Dermis microvascular lymphatic vessel endothelial cell (primary cell): ENCODE results near the gene SRPK1. TPM values are rescaled to one million over a fixed set of nuclear protein-coding genes. Genes with fewer than 3 reads are reported as not detected.

Experiments
- DNase-seq, 2 donors: peaks; one replicate each; pipeline versions ENCODE4 v3.0.0 to v3.0.0-alpha.2; 2010; ENCODE audit warnings: low read depth in 2 of 2
- total RNA-seq: library from RNA; depleted of rRNA; stranded (reverse); fragments of >200 nt; gene quantifications from 2 replicates; pipeline ENCODE4 v1.2.1, GENCODE V29; 2014

Gene SRPK1
- total RNA-seq, 1 donor from 2014 or later: 42.4 TPM

DNA sequence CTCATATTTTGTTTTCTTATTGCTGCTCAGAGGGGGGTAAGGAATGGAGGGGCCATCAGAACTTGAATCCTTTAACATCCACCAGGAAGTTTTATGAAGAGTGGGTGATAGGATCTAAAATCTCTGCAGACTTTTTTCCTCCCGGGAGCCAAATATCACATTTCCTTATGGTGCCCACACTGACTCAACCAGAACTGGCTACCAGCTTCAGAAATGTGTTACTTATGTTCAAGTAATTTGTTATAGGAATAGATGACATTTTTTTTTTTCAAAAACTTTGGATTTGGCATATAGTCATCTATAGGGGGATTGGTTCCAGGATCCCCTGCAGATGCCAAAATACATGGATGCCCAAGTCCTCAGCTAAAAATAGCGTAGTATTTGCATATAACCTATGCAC is 97.3 kb downstream of the SRPK1 start:
- no peak for DNase-seq

DNA sequence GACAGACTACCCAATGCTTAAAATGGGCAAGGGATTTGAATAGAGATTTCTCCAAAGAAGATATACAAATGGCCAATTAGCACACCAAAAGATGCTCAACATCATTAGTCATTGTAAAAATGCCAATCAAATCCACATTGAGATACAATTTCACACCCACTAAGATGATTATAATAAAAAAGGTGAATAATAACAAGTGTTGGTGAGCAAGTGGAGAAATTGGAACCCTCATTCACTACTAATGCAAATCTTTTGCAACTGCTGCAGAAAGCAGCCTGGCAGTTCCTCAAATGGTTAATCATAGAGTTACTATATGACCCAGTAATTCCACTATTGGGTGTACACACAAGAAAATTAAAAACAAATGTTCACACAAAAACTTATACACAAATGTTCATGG is 103.4 kb downstream of the SRPK1 start:
- no peak for DNase-seq

DNA sequence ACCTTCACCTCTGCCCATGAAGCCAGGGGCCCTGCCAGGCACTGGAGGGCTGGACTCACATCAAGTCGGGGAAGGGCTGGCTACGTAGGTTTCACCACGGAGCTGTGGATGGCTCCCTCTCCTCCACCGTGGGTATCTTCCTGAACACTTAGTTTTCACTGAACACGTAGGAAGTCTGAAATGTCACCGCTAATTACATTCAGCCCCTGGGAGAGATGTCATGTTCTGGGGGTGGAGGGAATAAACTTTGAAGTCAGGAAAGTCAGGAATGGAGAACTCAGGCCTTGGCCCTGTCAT is 109.3 kb downstream of the SRPK1 start:
- no peak for DNase-seq

DNA sequence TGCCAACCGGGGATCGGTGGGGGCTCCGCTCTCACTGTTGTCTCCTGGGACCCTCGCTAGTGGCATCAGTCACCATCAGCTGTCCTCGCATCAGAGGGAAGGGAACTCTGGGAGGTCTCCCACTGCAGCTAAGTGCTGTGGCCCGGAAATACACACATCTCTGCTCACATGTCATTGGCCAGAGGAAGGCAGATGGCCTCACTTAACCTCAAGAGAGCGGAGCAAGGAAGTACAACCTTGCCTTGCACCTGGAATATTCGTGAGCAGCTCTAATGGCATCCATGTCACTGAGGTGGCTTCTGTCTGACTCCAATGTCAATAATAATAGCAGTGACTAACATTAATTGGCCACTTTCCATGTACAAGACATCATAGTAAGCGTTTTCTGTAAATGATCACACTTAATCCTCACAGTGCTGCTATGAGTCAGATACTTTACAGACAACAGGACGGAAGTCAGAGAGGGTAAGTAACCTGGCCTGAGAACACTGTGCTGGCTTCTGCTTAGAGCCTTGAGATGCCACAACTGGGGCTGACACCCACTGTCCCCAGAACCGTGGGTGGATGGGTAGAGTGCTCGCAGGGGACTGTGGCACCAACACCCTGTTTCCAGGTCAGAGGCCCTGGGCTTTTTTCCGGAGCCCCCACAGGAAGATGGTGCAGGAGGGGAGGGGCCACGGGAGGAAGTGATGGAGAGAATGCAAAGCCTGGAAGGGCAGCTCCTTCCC is 109.8 kb downstream of the SRPK1 start:
- DNase-seq: peak; percentile 23 to 66

DNA sequence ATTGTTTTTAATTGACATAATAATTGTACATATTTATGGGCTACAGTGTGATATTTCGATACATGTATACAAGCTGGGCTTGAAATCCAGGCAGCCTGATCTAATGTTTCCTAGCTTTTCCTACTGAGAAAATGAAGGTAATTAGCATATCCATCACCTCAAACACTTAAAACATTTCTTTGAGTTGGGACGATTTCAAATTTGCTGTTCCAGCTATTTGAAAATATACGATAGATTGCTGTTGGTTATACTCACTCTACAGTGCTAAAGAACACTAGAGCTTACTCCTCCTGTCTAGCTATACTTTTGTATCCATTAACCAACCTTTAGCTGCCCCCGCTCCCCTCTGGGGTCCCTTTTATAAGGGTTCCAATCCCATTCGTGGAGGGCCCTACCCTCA is 111.1 kb downstream of the SRPK1 start:
- DNase-seq: no peak

GRCh38 chr6:35808688-35809087 is 112.2 kb downstream of the SRPK1 start:
- DNase-seq: no peak

GRCh38 chr6:35804996-35805736 is 115.7 kb downstream of the SRPK1 start, which contains the start of gene LHFPL5:
LHFPL5 (plus strand) TSS chr6:35805352; CDS start chr6:35805671, 319 bp downstream.
- DNase-seq: peak in 1 of 2 donors; percentile 35

DNA sequence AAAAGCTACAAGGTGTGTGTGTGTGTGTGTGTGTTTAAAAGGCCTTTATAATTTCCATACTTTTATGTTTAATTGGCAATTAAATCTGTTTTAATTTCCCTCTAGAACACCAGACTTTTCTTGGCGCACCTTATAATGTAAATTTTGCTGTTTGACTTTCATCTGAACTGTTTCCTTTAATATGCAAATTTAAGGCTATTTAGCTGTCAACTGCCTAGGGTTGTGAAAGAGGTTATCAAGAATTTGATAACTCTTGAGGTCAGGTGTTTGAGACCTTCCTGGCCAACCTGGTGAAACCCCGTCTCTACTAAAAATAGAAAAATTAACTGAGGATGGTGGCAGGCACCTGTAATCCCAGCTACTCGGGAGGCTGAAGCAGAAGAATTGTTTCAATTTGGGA is 119.8 kb downstream of the SRPK1 start:
- DNase-seq: no peak

DNA sequence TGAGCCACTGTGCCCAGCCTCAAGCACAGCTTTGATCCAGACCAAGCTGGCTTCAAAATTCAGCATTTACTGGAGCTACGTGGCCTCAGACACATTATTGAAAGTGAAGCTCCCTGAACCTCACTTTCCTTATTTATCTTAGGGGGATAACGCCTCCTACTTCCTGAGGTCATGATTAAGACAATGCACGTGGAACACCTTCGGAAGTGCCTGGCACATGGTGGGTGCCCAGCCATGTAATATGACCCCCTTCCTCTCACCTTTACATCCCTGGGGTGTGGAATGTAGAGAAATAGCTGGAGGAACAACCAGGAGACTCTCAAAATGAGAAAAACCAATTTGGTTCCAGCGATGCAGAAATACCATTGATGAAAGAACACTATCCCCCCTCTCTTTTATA is 122.2 kb downstream of the SRPK1 start:
- DNase-seq: peak in 1 of 2 donors; percentile 19

DNA sequence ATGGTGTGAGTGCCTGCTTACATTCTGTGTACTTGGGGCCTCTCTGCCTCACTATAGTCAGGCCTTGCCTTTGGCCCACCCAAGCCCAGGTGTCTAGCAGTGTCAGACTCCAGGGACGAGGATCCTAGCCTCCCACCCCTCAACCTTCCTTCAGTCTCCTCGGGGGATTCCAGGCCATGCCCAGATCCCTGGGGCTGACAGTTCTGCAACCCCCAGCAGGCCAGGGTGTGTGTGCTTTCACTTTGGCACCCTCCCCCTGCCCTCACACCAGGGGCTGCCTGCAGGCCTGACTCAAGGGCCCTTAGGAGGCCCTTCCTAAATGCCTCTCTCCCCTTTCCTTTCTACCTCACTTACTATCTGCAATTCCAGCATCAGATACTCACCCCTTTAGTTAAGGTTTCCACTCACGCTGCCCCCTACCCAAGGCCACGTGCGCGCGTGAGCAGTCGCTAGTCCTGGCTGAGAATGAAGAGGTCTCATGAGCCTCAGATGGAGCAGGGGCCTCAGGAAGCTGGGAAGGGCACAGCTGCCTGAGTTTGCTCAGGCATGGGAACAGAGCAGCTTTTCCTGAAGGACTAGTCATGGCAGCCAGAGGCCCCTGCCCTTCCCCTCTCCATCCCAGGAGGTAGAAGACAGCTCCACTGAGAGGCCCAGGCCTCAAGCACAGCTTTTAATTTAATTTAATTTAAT is 122.9 kb downstream of the SRPK1 start:
- no peak for DNase-seq

DNA sequence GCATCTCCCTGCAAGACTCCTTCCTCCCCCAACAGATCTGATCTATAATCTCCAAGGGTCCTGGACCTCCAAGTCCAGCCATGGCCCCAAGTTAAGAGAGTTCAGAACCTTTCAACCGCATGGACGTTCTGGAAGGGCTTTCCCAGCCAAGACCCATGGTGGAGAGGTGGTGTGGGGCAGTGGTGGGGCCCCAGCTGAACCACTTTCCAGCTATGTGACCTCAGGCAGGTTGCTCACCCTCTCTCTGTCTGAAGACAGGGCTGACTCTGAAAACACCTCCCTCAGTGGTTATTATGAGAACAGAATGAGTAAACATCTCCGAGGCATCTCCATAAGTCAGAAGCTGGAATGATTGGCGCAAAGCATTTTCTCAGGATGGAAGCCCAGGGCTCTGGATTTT is 124.7 kb downstream of the SRPK1 start:
- DNase-seq: no peak

GRCh38 chr6:35795453-35796071 is 125.3 kb downstream of the SRPK1 start:
- DNase-seq: no peak

GRCh38 chr6:35794536-35795452 is 126.1 kb downstream of the SRPK1 start:
- no peak for DNase-seq

DNA sequence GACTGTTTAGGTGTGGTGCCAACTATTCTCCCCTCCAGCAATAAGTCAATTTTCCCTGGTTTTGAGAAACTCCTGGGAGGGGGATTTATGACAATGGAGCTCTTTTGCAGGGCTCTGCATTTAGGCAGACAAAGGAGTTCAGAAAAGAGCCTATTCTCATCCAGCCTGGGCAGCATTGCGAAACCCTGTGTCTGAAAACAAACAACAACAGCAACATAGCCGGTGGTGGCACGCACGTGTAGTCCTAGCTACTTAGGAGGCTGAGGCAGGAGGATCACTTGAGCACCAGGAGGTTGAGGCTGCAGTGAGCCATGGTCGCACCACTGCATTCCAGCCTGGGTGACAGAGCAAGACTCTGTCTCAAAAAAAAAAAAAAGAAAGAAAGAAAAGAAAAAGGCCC is 130.2 kb downstream of the SRPK1 start:
- no peak for DNase-seq

DNA sequence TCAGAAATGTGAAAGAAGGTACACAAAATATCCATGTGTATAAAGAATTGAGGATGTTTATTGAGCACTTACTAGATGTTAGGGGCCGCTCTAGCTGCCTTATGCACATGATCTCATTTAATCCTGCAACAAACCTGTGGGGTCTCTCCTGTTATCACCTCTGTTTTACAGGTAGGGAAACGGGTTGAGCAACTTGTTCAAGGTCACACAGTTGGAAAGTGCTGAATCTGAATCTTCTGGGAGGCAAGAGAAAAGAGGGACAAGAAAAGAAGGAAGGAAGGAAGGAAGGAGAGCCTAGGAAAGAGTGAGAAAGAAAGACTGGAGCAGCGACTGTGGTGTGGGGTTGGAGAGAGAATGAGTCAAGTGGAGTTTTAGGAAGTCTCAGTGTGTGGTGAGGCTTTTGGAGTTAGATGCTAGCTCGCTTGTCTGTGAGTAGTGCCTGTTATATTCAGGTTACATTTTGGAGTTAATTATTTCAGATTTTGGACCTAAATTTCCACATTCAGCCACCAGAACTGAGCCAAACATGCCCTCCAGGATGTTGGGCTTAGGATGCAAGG is 132.4 kb downstream of the SRPK1 start:
- DNase-seq: no peak

GRCh38 chr6:35787266-35788218 is 133.4 kb downstream of the SRPK1 start:
- DNase-seq: no peak

- DNase-seq: no peak
Measured at GRCh38 chr6:35786810-35787209, 134.1 kb downstream of the SRPK1 start.

- no peak for DNase-seq
Measured at GRCh38 chr6:35786272-35786671, 134.6 kb downstream of the SRPK1 start.

DNA sequence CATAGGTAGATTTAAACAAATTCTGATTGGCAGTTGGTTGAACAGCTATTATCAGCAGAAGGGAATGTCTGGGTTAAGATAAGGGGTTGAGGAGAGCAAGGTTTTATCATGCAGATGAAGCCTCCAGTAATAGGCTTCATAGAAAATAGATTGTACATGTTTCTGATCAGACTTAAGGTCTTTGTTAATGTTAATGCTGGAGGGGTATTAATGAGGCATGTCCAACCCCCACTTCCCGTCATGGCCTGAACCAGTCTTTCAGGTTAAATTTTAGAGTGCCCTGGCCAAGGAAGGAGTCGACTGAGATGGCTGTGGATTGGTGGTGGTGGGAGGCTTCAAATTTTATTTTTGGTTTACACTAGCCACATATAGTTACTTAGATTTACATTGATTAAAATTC is 136.7 kb downstream of the SRPK1 start:
- DNase-seq: no peak
